Tibial nerve (tissue), 4 donors: ENCODE measurements around the gene SKIC3. TPM values are rescaled to one million over a fixed set of nuclear protein-coding genes. Genes with fewer than 3 reads are reported as not detected.

Source experiments
- DNase-seq, 2 donors: peaks; one replicate each; pipeline ENCODE4 v3.0.0-alpha.2; 2019; ENCODE audit warnings: low spot score in 2 of 2
- H3K27ac ChIP-seq, 4 donors: fragments of 200-600 bp; sonication (generic) in 3 of 4; one replicate each; pipeline ENCODE4 v1.5.1; 2017 to 2019; ENCODE audit warnings: mild to moderate bottlenecking in 1 of 4
- H3K27me3 ChIP-seq, 2 donors: fragments of 200-600 bp; sonication (generic) in 1 of 2; one replicate each; pipeline versions ENCODE4 v1.5.1 to v1.6.0; 2017 to 2019
- H3K36me3 ChIP-seq, 3 donors: fragments of 200-600 bp; sonication (generic); one replicate each; pipeline ENCODE4 v1.5.1; 2018 to 2019
- H3K4me1 ChIP-seq, 4 donors: fragments of 200-600 bp; sonication (generic) in 3 of 4; one replicate each; pipeline ENCODE4 v1.5.1; 2017 to 2019
- H3K4me3 ChIP-seq, 4 donors: fragments of 200-600 bp; sonication (generic) in 3 of 4; one replicate each; pipeline ENCODE4 v1.5.1; 2017 to 2019; ENCODE audit warnings: mild to moderate bottlenecking in 1 of 4, moderate library complexity in 1 of 4
- H3K9me3 ChIP-seq, 4 donors: fragments of 200-600 bp; sonication (generic) in 3 of 4; one replicate each; pipeline ENCODE4 v1.5.1; 2017 to 2019
- CTCF ChIP-seq, 5 experiments: fragments of 200-600 bp in 3 of 5; fragments of 450-650 bp in 2 of 5; sonication (generic) in 3 of 5; IDR thresholded peaks; one replicate each; pipeline ENCODE4 v1.5.1; 2016 to 2019; ENCODE audit warnings: antibody characterized with exemption in 5 of 5, mild to moderate bottlenecking in 3 of 5, moderate library complexity in 2 of 5
- EP300 ChIP-seq, 2 donors: sonication (generic); formaldehyde crosslinking; IDR thresholded peaks; one replicate each; pipeline ENCODE4 v1.6.1; 2017; ENCODE audit warnings: antibody characterized with exemption in 2 of 2, mild to moderate bottlenecking in 1 of 2
- POLR2A ChIP-seq, 2 donors: fragments of 450-650 bp; IDR thresholded peaks; one replicate each; pipeline ENCODE4 v1.6.1; 2017; ENCODE audit warnings: antibody characterized with exemption in 2 of 2, mild to moderate bottlenecking in 2 of 2, moderate library complexity in 2 of 2
- WGBS, 2 donors: methylation state at CpG; one replicate each; pipeline ENCODE4 v1.1.5; 2018; 5-methylcytosine and 5-hydroxymethylcytosine counted together
- total RNA-seq, 4 donors: library from RNA; depleted of rRNA; stranded (reverse); fragments of >200 nt; gene quantifications; one replicate each; pipeline ENCODE4 v1.1.0, GENCODE V29; 2016

SKIC3 gene
- total RNA-seq, 4 donors from 2014 or later: 52.8 to 83.3 (median 75.0) TPM

GRCh38 chr5:95528565-95528964, 26.2 kb downstream of the SKIC3 start:
- Histone ChIP-seq H3K36me3 (peaks cover 0 to 67% (median 5%) of the 10 kb centered on the region in 3 donors), H3K4me1 (peaks cover 0 to 16% (median 3%) of the 10 kb centered on the region in 4 donors), H3K27ac (no peak overlapping the region), H3K9me3 (no peaks in the 10 kb centered on the region), H3K27me3 (no peaks in the 10 kb centered on the region), H3K4me3 (no peak overlapping the region)
- TF ChIP-seq POLR2A (IDR thresholded peaks at IDR 0.05) (no peak), EP300 (IDR thresholded peaks at IDR 0.05) (no peak), CTCF (IDR thresholded peaks at IDR 0.05) (no peak)
- DNase-seq: no peak

GRCh38 chr5:95526871-95527270, 27.9 kb downstream of the SKIC3 start:
- DNase-seq: no peak
- no peaks in the 10 kb centered on the region for H3K9me3 ChIP-seq

GRCh38 chr5:95524423-95524822, 30.4 kb downstream of the SKIC3 start:
- Histone ChIP-seq H3K27me3 (no peaks in the 10 kb centered on the region), H3K4me3 (no peak overlapping the region), H3K27ac (no peak overlapping the region), H3K36me3 (peaks cover 0 to 91% (median 5%) of the 10 kb centered on the region in 3 donors), H3K4me1 (no peaks in the 10 kb centered on the region), H3K9me3 (no peaks in the 10 kb centered on the region)
- TF ChIP-seq POLR2A (IDR thresholded peaks at IDR 0.05) (no peak), EP300 (IDR thresholded peaks at IDR 0.05) (no peak), CTCF (IDR thresholded peaks at IDR 0.05) (no peak)
- no peak for DNase-seq
- WGBS, 2 donors: 70 to 82% methylated on average over 2 of the region's 2 CpGs

More at GRCh38 chr5:95526871-95527270, 27.9 kb downstream of the SKIC3 start:
- WGBS, 2 donors: 89 to 94% methylated on average over 2 of the region's 2 CpGs
- Histone ChIP-seq H3K27me3 (no peaks in the 10 kb centered on the region), H3K36me3 (peaks cover 0 to 83% (median 5%) of the 10 kb centered on the region in 3 donors), H3K4me1 (peaks cover 0 to 8% (median 0%) of the 10 kb centered on the region in 4 donors), H3K4me3 (no peak overlapping the region), H3K27ac (no peak overlapping the region)
- no peak for TF ChIP-seq POLR2A (IDR thresholded peaks at IDR 0.05)
- no peak for TF ChIP-seq EP300 (IDR thresholded peaks at IDR 0.05)
- TF ChIP-seq CTCF (IDR thresholded peaks at IDR 0.05): no peak

- TF ChIP-seq CTCF (IDR thresholded peaks at IDR 0.05) (no peak), EP300 (IDR thresholded peaks at IDR 0.05) (no peak), POLR2A (IDR thresholded peaks at IDR 0.05) (no peak)
- H3K36me3 ChIP-seq: peaks cover 0 to 91% (median 0%) of the 10 kb centered on the region in 3 donors
- no peaks in the 10 kb centered on the region for H3K9me3 ChIP-seq
- H3K4me1 ChIP-seq: no peaks in the 10 kb centered on the region
- H3K4me3 ChIP-seq: no peak overlapping the region
- WGBS, 2 donors: 85 to 89% methylated on average over 1 of the region's 1 CpG
- no peaks in the 10 kb centered on the region for H3K27me3 ChIP-seq
- DNase-seq: no peak
- no peak overlapping the region for H3K27ac ChIP-seq
Measured at GRCh38 chr5:95520206-95520605, 34.6 kb downstream of the SKIC3 start.

GRCh38 chr5:95519681-95520080, 35.1 kb downstream of the SKIC3 start:
- DNase-seq: no peak
- no peak overlapping the region for H3K27ac ChIP-seq
- TF ChIP-seq EP300 (IDR thresholded peaks at IDR 0.05): no peak
- no peak for TF ChIP-seq CTCF (IDR thresholded peaks at IDR 0.05)
- no peak for TF ChIP-seq POLR2A (IDR thresholded peaks at IDR 0.05)
- H3K4me3 ChIP-seq: no peak overlapping the region
- no peaks in the 10 kb centered on the region for H3K9me3 ChIP-seq
- no peaks in the 10 kb centered on the region for H3K27me3 ChIP-seq
- peaks cover 0 to 91% (median 0%) of the 10 kb centered on the region in 3 donors for H3K36me3 ChIP-seq
- no peaks in the 10 kb centered on the region for H3K4me1 ChIP-seq
- WGBS, 2 donors: 96% methylated on average over 1 of the region's 1 CpG
